Measurements from ENCODE around the gene GRIA1.

DNA sequence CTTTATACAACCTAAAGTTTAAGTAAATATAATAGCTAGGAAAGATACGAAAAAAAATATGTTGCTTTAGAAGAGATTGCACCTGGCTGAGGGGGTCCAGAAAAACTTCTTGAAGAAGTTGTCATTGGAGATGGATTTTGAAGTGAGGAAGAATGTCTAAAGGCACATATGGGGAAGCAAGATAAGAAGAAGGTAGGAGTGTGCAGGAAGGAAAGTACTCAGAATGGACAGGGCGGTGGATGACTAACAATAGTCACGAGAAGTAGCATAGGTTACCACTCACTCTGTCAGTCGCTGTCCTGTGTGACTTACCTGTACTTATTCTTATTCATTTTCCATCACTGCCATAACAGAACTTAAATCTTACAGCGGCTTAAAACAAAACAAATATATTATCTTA lies 251.6 kb downstream of the GRIA1 start:
- TF ChIP-seq, protein P1, sequence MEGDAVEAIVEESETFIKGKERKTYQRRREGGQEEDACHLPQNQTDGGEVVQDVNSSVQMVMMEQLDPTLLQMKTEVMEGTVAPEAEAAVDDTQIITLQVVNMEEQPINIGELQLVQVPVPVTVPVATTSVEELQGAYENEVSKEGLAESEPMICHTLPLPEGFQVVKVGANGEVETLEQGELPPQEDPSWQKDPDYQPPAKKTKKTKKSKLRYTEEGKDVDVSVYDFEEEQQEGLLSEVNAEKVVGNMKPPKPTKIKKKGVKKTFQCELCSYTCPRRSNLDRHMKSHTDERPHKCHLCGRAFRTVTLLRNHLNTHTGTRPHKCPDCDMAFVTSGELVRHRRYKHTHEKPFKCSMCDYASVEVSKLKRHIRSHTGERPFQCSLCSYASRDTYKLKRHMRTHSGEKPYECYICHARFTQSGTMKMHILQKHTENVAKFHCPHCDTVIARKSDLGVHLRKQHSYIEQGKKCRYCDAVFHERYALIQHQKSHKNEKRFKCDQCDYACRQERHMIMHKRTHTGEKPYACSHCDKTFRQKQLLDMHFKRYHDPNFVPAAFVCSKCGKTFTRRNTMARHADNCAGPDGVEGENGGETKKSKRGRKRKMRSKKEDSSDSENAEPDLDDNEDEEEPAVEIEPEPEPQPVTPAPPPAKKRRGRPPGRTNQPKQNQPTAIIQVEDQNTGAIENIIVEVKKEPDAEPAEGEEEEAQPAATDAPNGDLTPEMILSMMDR (IDR thresholded peaks at IDR 0.05), result no peak
- TF ChIP-seq POLR2AphosphoS5 (IDR thresholded peaks at IDR 0.05; ENCODE audit: low read depth, low read length), result no peak
- TF ChIP-seq, protein P2, sequence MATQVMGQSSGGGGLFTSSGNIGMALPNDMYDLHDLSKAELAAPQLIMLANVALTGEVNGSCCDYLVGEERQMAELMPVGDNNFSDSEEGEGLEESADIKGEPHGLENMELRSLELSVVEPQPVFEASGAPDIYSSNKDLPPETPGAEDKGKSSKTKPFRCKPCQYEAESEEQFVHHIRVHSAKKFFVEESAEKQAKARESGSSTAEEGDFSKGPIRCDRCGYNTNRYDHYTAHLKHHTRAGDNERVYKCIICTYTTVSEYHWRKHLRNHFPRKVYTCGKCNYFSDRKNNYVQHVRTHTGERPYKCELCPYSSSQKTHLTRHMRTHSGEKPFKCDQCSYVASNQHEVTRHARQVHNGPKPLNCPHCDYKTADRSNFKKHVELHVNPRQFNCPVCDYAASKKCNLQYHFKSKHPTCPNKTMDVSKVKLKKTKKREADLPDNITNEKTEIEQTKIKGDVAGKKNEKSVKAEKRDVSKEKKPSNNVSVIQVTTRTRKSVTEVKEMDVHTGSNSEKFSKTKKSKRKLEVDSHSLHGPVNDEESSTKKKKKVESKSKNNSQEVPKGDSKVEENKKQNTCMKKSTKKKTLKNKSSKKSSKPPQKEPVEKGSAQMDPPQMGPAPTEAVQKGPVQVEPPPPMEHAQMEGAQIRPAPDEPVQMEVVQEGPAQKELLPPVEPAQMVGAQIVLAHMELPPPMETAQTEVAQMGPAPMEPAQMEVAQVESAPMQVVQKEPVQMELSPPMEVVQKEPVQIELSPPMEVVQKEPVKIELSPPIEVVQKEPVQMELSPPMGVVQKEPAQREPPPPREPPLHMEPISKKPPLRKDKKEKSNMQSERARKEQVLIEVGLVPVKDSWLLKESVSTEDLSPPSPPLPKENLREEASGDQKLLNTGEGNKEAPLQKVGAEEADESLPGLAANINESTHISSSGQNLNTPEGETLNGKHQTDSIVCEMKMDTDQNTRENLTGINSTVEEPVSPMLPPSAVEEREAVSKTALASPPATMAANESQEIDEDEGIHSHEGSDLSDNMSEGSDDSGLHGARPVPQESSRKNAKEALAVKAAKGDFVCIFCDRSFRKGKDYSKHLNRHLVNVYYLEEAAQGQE (IDR thresholded peaks at IDR 0.05; ENCODE audit: insufficient read depth in 1 of 2, low read depth in 2 of 2, low read length in 1 of 2), result no peak
